Effector memory CD8-positive, alpha-beta T cell (primary cell): ENCODE results near the gene TULP1.
"Not testable (repeated sequence)": the region's sequence is repeated elsewhere in the genome, so short reads cannot be mapped to it uniquely, and the experiment has no call there.

Experiments used
- ATAC-seq: fragments of 150-1000 bp; cut with Tn5 transposase; replicated peaks from 2 replicates; pipeline ENCODE4 v1.10.0; 2021; ENCODE audit warnings: mild to moderate bottlenecking, moderate library complexity
- DNase-seq, 3 experiments: peaks; one replicate each; pipeline ENCODE4 v3.0.0; 2021
- H3K27ac Mint-ChIP-seq, 2 donors: one replicate each; pipeline ENCODE4 v1.8.0; 2022; ENCODE audit warnings: mild to moderate bottlenecking in 2 of 2, mixed read lengths in 2 of 2, moderate library complexity in 2 of 2
- H3K27me3 Mint-ChIP-seq, 2 donors: one replicate each; pipeline ENCODE4 v1.8.0; 2022; ENCODE audit warnings: mixed read lengths in 2 of 2
- H3K36me3 Mint-ChIP-seq: one replicate; pipeline ENCODE4 v1.8.0; 2022; ENCODE audit warnings: mild to moderate bottlenecking, moderate library complexity, mixed read lengths; ENCODE audit not compliant: insufficient read depth
- H3K4me1 Mint-ChIP-seq, 2 donors: one replicate each; pipeline ENCODE4 v1.8.0; 2022; ENCODE audit warnings: low read depth in 2 of 2, mixed read lengths in 2 of 2
- H3K4me3 Mint-ChIP-seq, 2 donors: one replicate each; pipeline ENCODE4 v1.8.0; 2022; ENCODE audit warnings: mild to moderate bottlenecking in 2 of 2, mixed read lengths in 2 of 2, moderate library complexity in 2 of 2
- H3K9me3 Mint-ChIP-seq, 2 donors: one replicate each; pipeline ENCODE4 v1.8.0; 2022; ENCODE audit warnings: mixed read lengths in 2 of 2

Gene TULP1

DNA sequence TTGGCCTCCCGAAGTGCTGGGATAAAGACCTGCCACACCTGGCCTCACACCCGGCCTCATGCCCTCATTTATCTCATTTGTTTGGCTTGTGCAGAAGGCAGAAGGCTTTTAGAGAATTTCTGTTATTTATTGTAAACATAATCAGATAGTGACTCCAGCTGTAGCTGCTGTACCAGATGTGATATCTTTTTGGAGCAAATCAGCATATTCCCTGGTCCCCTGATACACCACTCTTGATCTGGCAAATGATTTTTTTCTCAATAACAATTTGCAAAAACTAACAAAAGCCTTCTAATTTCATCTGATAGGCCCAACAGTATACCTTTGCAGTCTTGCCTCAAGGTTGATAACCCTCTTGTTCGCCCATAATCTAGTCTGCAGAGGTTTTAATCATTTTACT, 26.5 kb upstream of the TULP1 start:
- Mint-ChIP-seq H3K4me3 (no peak overlapping the region), H3K36me3 (no peaks in the 10 kb centered on the region), H3K9me3 (no peaks in the 10 kb centered on the region), H3K27ac (peak overlapping the region in 1 of 2 donors; percentile 67), H3K27me3 (peaks cover 10 to 15% of the 10 kb centered on the region in 2 donors), H3K4me1 (peaks cover 3 to 5% of the 10 kb centered on the region in 2 donors)
- no peak for DNase-seq
- no peak for ATAC-seq

DNA sequence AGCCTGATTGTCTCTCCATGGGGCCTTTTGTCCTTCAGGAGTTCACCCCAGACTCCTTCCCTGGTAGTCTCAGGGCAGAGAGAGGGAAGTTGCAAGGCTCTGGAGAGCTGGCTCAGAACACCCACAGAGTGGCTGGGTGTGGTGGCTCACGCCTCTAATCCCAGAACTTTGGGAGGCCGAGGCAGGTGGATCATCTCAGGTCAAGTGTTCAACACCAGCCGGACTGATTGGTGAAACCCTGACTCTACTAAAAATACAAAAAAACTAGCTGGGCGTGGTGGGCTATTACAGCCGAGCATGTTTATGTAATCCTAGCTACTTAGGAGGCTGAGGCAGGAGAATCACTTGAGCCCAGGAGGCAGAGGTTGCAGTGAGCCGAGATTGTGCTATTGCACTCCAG, 23.2 kb upstream of the TULP1 start:
- not testable (repeated sequence) for H3K4me1 Mint-ChIP-seq, DNase-seq, ATAC-seq, H3K4me3 Mint-ChIP-seq, H3K9me3 Mint-ChIP-seq, H3K36me3 Mint-ChIP-seq, H3K27ac Mint-ChIP-seq
- peaks cover 14 to 27% of the 10 kb centered on the region in 2 donors for H3K27me3 Mint-ChIP-seq

DNA sequence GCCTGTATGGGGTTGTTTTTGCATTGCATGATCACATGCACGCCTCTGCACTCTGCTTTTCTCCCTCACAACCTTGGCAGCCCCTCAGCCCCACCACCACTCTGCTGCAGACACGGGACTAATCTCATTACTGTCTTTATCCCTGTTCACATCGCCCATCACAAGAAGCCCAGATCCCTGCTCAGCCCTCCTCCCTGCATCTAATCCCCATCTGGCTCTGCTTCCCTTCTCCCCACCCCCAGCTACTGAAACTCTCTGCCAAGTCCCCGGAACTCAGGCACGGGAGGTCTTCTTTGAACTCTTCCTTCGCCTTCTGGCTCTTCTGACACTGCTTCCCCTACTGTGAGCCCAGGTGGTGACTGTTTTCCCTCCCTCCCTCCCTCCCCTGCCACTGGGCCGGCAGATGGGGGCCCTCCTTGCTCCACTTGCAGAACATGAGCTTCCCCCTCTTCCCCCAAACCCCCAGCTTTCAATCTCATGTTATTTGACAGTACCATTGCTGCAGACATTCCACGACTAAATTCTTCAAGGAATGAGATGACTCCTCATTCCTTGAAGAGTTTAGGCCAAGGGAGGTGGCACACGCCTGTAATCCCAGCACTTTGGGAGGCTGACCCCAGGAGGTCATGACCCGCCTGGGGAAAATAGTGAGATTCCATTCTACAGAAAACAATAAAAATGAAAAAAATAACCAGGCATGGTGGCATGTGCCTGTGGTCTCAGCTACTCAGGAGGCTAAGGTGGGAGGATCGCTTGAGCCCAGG, 21.9 kb upstream of the TULP1 start:
- H3K4me3 Mint-ChIP-seq = no peak overlapping the region
- no peak overlapping the region for H3K27ac Mint-ChIP-seq
- no peak for ATAC-seq

DNA sequence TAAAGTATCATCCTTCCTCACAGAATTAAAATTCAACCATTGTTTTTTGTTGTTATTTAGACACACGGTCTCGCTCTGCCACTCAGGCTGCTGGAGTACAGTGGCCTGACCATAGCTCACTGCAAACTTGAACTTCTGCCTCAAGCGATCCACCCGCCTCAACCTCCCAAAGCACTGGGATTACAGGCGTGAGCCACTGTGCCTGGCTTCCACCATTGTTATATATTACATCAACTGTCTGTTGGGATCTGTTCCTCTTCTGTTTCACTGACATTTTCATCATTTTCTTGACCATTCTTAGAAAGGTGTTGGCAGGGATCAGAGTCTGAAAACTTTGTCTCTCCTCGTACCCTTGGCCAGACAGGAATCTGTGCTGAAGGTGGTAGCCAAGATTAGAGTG, 21.3 kb upstream of the TULP1 start:
- Mint-ChIP-seq H3K27ac (no peak overlapping the region), H3K9me3 (no peaks in the 10 kb centered on the region), H3K4me3 (no peak overlapping the region), H3K4me1 (peaks cover 5 to 8% of the 10 kb centered on the region in 2 donors), H3K36me3 (peaks cover 5% of the 10 kb centered on the region), H3K27me3 (peaks cover 14 to 27% of the 10 kb centered on the region in 2 donors)
- DNase-seq = no peak
- no peak for ATAC-seq

More for the DNA sequence above, 21.9 kb upstream of the TULP1 start:
- H3K4me1 Mint-ChIP-seq = peaks cover 5 to 8% of the 10 kb centered on the region in 2 donors
- H3K36me3 Mint-ChIP-seq = peaks cover 5% of the 10 kb centered on the region
- no peak for DNase-seq
- H3K9me3 Mint-ChIP-seq = no peaks in the 10 kb centered on the region
- peaks cover 14 to 27% of the 10 kb centered on the region in 2 donors for H3K27me3 Mint-ChIP-seq

DNA sequence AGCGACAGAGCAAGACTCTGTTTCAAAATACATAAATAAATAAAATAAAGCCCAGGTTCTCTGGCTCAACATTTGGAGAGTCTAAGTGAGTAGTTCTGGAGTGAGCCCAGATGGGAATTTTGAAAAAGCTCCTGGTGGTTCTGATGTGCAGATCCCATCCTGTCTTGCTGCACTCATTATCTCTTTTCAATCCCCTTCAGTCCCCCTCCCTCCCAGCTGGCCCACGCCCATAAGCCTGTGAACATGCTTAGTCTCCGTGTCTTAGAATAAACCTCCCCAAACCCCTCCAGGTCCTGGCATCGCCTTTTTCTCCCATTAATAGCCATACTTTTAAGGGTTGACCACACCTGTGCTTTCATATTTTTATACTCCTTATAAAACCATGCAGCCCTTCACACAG, 19.4 kb upstream of the TULP1 start:
- Mint-ChIP-seq H3K4me3 (no peak overlapping the region), H3K9me3 (no peaks in the 10 kb centered on the region), H3K36me3 (peaks cover 5% of the 10 kb centered on the region), H3K27ac (no peak overlapping the region), H3K27me3 (peaks cover 14 to 27% of the 10 kb centered on the region in 2 donors), H3K4me1 (peaks cover 5 to 13% of the 10 kb centered on the region in 2 donors)
- DNase-seq (no peak), ATAC-seq (no peak)

DNA sequence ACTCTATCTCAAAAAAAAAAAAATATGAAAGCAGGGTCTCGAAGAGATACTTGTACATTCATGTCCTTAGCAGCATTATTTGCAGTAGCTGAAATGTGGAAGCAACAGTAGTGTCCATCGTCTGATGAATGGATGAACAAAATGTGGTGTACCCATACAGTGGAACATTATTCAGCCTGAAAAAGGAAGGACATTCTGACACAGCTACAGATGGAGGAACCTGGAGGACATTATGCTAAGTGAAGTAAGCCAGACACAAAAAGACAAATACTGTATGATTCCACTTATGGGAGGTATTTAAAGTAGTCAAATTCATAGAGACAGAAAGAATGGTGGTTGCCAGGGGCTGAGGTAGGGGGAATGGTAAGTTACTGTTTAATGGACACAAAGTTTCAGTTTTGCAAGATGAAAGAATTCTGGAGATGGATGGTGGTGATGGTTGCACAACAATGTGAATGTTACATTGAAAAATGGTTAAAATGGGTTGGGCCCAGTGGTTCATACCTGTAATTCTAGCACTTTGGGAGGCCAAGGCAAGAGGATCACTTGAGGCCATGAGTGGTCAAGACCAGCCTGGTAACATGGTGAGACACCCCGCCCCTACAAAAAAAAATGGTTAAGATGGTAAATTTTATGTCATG, 11.8 kb upstream of the TULP1 start:
- Mint-ChIP-seq H3K4me1 (peaks cover 18 to 38% of the 10 kb centered on the region in 2 donors), H3K4me3 (peak overlapping the region in 1 of 2 donors; percentile 67), H3K9me3 (no peaks in the 10 kb centered on the region), H3K36me3 (peaks cover 11% of the 10 kb centered on the region), H3K27me3 (no peaks in the 10 kb centered on the region), H3K27ac (peak overlapping the region in 1 of 2 donors; percentile 90)
- ATAC-seq (no peak), DNase-seq (no peak)

DNA sequence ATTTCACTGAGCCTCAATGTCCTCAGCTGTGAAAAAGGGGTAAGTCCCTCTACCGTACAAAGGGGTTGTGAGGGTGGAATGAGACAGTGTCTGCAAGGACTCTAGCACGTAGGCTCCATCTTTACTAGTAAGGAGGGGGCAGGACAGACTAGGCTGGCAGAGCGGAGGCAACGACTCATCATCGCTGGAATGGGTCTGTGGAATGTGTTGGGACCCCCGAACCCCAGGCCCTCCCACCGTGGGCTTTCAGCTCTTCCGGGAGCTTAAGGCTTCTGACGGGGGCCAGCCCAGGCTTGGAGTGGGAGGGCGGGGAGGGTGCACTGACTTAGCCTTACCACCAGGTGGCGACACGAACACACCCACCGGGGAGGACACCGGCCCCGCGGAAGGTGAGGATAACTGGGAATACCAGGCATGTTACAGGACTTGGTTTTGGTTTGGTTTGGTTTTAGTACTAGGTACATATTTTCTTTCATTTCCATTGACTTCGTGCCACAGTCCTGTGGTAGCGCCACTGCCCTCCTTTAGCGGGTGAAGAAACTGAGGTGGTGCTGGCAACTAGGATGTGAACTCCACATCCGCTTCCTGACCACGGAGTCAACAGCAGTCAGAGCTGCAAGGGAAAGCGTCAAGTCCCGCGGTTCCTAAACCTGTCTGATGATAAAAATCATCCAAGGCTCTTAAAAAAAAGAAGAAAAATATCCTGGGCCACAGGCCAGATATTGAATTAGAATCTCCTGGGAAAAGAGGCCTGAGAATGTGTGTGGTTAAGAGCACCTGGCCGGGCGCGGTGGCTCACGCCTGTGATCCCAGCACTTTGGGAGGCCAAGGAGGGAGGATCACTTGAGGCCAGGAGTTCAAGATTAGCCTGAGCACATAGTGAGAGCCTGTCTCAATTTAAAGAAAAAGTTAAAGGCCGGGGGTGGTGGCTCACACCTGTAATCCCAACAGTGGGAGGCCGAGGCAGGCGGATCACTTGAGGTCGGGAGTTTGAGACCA, 10.3 kb upstream of the TULP1 start:
- H3K9me3 Mint-ChIP-seq = no peaks in the 10 kb centered on the region
- no peaks in the 10 kb centered on the region for H3K27me3 Mint-ChIP-seq
- peak overlapping the region; percentile 55 to 67 for H3K4me3 Mint-ChIP-seq
- peak overlapping the region; percentile 49 to 90 for H3K27ac Mint-ChIP-seq
- H3K4me1 Mint-ChIP-seq = peaks cover 18 to 37% of the 10 kb centered on the region in 2 donors
- H3K36me3 Mint-ChIP-seq = peaks cover 11% of the 10 kb centered on the region
- peak; percentile 95 for ATAC-seq
- DNase-seq = peak; percentile 67 to 75 (median 74)

DNA sequence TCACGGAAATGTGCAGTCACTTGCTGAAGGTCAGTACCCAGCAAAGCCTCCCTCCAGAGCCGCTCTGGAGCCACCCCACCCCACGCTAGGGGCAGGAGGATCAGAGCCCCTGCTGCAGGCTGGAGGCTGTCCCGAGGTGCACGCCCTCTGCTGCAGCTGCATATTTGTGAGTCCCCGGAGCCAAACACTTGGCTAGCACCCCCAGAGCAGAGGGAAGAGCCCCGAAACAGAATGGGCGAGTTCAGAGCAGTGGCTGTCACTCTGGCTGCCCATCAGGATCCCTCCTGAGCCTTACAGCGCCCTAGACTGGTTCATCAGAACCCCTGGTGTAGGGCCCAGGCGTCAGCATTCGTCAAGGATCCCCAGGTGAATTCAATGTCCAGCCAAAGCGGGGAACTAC, 9.5 kb upstream of the TULP1 start:
- peak overlapping the region; percentile 55 to 67 for H3K4me3 Mint-ChIP-seq
- no peaks in the 10 kb centered on the region for H3K9me3 Mint-ChIP-seq
- H3K27me3 Mint-ChIP-seq = no peaks in the 10 kb centered on the region
- peak overlapping the region; percentile 6 to 49 for H3K27ac Mint-ChIP-seq
- ATAC-seq = no peak
- H3K4me1 Mint-ChIP-seq = peaks cover 18 to 34% of the 10 kb centered on the region in 2 donors
- H3K36me3 Mint-ChIP-seq = peaks cover 11% of the 10 kb centered on the region
- no peak for DNase-seq

DNA sequence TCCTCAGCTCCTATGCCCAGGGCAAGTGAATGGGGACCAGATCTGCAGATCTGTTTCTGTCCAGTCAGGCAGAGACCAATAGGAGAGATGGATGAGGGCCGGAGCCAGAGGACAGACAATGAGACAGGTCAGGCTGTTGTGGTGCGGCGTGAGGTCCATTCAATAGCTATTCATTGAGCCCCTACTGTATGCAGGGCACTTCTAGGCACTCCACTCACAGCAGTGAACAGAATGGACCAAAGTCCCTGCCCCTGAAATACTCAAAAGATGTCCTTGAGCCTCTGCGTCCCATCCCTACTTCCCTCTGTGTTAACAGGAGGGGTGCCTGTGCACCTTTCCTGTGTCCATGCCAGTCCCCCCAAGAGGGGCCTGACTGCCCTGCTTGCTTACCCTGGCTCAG, 8.5 kb upstream of the TULP1 start:
- peaks cover 11% of the 10 kb centered on the region for H3K36me3 Mint-ChIP-seq
- DNase-seq = no peak
- peaks cover 18 to 37% of the 10 kb centered on the region in 2 donors for H3K4me1 Mint-ChIP-seq
- no peaks in the 10 kb centered on the region for H3K9me3 Mint-ChIP-seq
- no peak overlapping the region for H3K27ac Mint-ChIP-seq
- H3K27me3 Mint-ChIP-seq = no peaks in the 10 kb centered on the region
- H3K4me3 Mint-ChIP-seq = no peak overlapping the region
- ATAC-seq = no peak

DNA sequence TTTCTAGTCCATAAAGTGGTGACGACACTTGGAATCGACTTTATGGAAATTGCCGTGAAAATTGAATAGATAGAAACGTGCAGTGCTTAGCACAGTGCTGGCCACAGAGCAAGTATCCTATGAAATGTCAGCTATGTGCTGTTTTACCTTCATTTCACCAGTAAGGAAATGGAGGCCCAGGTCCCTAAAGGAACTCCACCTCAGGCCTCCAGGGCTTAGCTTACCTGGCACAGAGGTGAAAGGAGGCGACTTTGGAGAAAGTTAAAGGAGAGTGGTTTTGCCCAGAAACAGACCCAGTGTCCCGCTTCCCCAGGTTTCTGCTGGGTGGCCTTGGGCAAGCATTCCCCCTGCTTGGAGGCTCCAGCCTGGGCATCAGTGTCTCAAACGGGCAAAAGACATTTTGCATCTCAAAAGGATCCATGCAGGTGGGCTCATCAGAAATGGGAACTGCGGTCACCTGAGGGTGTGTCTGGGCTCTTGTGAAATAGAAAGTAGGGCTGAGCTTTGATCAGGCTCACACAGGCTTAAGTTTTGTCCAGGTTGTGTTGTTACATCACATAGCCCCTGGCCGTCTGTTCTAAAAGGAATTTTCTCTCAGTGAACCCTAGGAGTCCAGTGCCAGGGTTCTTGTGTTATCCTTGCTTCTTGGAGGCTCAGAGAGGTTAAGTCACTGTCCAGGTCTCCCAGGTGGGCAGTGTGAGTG, 6.8 kb upstream of the TULP1 start:
- H3K27me3 Mint-ChIP-seq = peaks cover 0 to 6% of the 10 kb centered on the region in 2 donors
- no peak for ATAC-seq
- no peak overlapping the region for H3K27ac Mint-ChIP-seq
- H3K4me1 Mint-ChIP-seq = peaks cover 18 to 36% of the 10 kb centered on the region in 2 donors
- no peak overlapping the region for H3K4me3 Mint-ChIP-seq
- DNase-seq = no peak
- no peaks in the 10 kb centered on the region for H3K9me3 Mint-ChIP-seq
- peaks cover 5% of the 10 kb centered on the region for H3K36me3 Mint-ChIP-seq

DNA sequence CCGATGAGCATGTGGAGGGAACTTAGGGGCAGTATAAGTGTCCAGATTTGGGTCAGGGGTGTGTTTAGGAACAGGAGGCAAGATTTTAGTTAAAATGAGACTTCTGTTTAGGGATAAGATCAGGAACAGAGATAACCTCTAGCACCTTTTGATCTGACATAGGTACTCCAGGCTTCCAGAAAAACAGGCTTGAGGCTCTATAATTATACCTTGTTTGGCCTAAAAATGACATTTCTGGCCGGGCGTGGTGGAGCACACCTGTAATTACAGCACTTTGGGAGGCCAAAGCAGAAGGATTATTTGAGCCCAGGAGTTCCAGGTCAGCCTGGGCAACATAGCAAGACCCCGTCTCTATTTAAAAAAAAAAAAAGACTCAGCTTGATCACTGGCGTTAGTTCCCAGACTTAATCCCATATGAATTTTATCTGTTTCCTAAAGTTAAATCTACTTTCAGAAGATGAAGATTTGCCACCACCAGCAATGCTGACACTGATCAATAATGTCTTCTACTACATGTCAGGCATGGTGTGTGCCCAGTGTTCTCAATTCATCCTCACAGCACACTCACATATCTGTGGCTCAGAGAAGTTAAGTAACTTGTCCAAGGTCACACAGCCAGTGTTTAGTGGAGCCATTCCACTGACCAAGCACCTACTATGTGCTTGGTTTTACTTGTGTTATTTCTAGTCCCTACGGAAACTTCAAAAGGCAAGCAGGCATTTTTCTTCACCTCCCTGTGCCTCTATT, 6.0 kb upstream of the TULP1 start:
- ATAC-seq (no peak), DNase-seq (no peak)
- Mint-ChIP-seq H3K4me1 (peaks cover 18 to 31% of the 10 kb centered on the region in 2 donors), H3K9me3 (no peaks in the 10 kb centered on the region), H3K36me3 (peaks cover 5% of the 10 kb centered on the region), H3K4me3 (no peak overlapping the region), H3K27me3 (peaks cover 5 to 11% of the 10 kb centered on the region in 2 donors), H3K27ac (no peak overlapping the region)

DNA sequence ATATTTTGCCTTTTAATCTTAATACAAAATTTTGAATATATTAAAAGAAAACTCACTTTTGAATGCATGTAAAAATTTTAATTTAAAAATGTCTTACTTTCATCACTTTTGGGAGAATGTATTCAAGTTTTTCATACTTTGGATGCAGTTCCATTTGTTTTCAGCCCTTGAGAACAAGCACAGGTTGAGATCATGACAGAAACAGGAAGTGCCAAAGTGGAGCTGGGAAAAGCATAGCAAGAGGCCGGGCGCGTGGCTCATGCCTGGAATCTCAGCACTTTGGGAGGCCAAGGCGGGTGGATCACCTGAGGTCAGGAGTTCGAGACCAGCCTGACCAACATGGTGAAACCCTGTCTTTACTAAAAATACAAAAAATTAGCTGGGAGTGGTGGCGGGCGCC, 5.3 kb upstream of the TULP1 start:
- Mint-ChIP-seq H3K4me1 (peaks cover 11 to 23% of the 10 kb centered on the region in 2 donors), H3K27me3 (peaks cover 5 to 14% of the 10 kb centered on the region in 2 donors)
- not testable (repeated sequence) for DNase-seq, H3K27ac Mint-ChIP-seq, H3K9me3 Mint-ChIP-seq, H3K36me3 Mint-ChIP-seq, ATAC-seq, H3K4me3 Mint-ChIP-seq
